Loucy (cell line): ENCODE results near the gene MCC.

Experiments
- H2AFZ ChIP-seq: fragments of 200-600 bp; sonication (generic); 2 replicates; pipeline ENCODE4 v1.6.0; 2016; ENCODE audit warnings: antibody characterized with exemption, mild to moderate bottlenecking, low read length, moderate library complexity
- H3F3A ChIP-seq: fragments of 200-600 bp; 2 replicates; pipeline ENCODE4 v1.6.0; 2016; ENCODE audit warnings: antibody characterized with exemption, low read depth, mild to moderate bottlenecking
- H3K27me3 ChIP-seq: fragments of 200-600 bp; sonication (generic); 2 replicates; pipeline ENCODE4 v1.6.1; 2014; ENCODE audit warnings: low read length, mild to moderate bottlenecking; ENCODE audit not compliant: insufficient read depth, poor library complexity, severe bottlenecking
- H3K36me3 ChIP-seq: fragments of 200-600 bp; sonication (generic); 2 replicates; pipeline ENCODE4 v1.6.1; 2016; ENCODE audit warnings: low read length; ENCODE audit not compliant: insufficient read depth
- H3K4me1 ChIP-seq: fragments of 200-600 bp; sonication (generic); 2 replicates; pipeline ENCODE4 v1.5.1; 2014; ENCODE audit warnings: low read length, mild to moderate bottlenecking; ENCODE audit not compliant: insufficient read depth, poor library complexity, severe bottlenecking
- H3K4me2 ChIP-seq: fragments of 200-600 bp; sonication (generic); 2 replicates; pipeline ENCODE4 v1.6.0; 2014; ENCODE audit warnings: antibody characterized with exemption, low read length, low read depth, mild to moderate bottlenecking; ENCODE audit not compliant: poor library complexity, severe bottlenecking
- H3K4me3 ChIP-seq: fragments of 200-600 bp; sonication (generic); 2 replicates; pipeline ENCODE4 v1.5.1; 2014; ENCODE audit warnings: low read length, mild to moderate bottlenecking, mixed read lengths; ENCODE audit not compliant: poor library complexity, severe bottlenecking
- H3K79me2 ChIP-seq: fragments of 200-600 bp; sonication (generic); 2 replicates; pipeline ENCODE4 v1.6.1; 2014; ENCODE audit warnings: low read length; ENCODE audit not compliant: insufficient read depth
- H3K9ac ChIP-seq: fragments of 200-600 bp; sonication (generic); 2 replicates; pipeline ENCODE4 v1.6.0; 2014; ENCODE audit warnings: mild to moderate bottlenecking, low read depth, low read length, moderate library complexity; ENCODE audit not compliant: poor library complexity, severe bottlenecking
- H3K9me2 ChIP-seq: fragments of 200-600 bp; sonication (generic); replicated peaks from 2 replicates; pipeline ENCODE4 v1.6.1; 2016; ENCODE audit warnings: low read depth, low read length, mixed read lengths
- H3K9me3 ChIP-seq: fragments of 200-600 bp; sonication (generic); 2 replicates; pipeline ENCODE4 v1.6.1; 2014; ENCODE audit warnings: mild to moderate bottlenecking, antibody characterized with exemption, low read length, low read depth; ENCODE audit not compliant: insufficient read depth
- H4K20me1 ChIP-seq: fragments of 200-600 bp; sonication (generic); 2 replicates; pipeline ENCODE4 v1.6.0; 2014; ENCODE audit warnings: antibody characterized with exemption, low read length, mild to moderate bottlenecking; ENCODE audit not compliant: insufficient read depth, poor library complexity, severe bottlenecking
- CTCF ChIP-seq: fragments of 200-600 bp; sonication (generic); conservative IDR thresholded peaks from 2 replicates; pipeline ENCODE4 v1.5.1; 2014; ENCODE audit warnings: mild to moderate bottlenecking, antibody characterized with exemption, low read length
- EZH2phosphoT487 ChIP-seq: fragments of 200-600 bp; IDR thresholded peaks from 2 replicates; pipeline ENCODE4 v1.6.1; 2018; ENCODE audit warnings: antibody characterized with exemption, mild to moderate bottlenecking, moderate library complexity, borderline replicate concordance

MCC gene

DNA sequence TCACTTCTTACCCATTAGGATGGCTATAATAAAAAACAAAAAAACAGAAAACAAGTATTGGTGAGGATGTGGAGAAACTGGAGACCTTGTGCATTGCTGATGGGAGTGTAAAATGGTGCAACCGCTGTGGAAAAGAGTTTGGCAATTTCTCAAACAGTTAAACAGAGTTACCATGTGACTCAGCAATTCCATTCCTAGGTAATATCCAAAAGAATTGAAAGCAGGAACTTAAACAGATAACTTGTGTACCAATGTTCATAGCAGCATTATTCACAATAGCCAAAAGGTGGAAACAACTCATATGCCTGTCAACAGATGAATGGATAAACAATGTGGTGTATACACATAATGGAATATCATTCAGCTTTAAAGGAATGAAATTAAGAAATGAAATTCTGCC is 482.8 kb downstream of the MCC start:
- H3K9me3 ChIP-seq: no peaks in the 10 kb centered on the region
- H3K4me1 ChIP-seq: no peaks in the 10 kb centered on the region
- TF ChIP-seq CTCF (no peak), EZH2phosphoT487 (no peak)
- H3K79me2 ChIP-seq: no peaks in the 10 kb centered on the region
- no peak overlapping the region for H3K4me3 ChIP-seq
- H3K27me3 ChIP-seq: no peaks in the 10 kb centered on the region
- no peak overlapping the region for H3K9ac ChIP-seq
- peaks cover 56% of the 10 kb centered on the region; the same call in 1 of the 2 replicates for H3K36me3 ChIP-seq
- no peak overlapping the region for H2AFZ ChIP-seq
- no peaks in the 10 kb centered on the region for H3F3A ChIP-seq
- no peaks in the 10 kb centered on the region for H3K9me2 ChIP-seq
- H4K20me1 ChIP-seq: no peaks in the 10 kb centered on the region
- H3K4me2 ChIP-seq: no peak overlapping the region

DNA sequence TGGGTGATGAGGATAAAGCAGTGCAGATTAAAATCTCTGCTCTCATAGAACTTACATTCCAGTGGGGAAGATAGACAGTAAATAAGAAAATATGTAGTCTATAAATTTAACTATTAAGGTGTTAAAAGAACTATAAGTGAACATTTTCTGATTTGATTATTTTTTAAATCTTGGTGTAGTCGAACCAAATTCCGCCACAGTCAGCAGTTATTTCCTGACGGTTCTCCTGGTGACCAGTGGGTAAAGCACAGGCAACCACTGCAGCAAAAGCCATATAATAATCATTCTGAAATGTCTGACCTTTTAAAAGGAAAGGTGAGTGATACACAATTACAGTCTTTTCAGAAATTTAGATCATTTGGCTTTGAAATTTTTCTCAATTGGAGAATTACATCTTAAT is 484.5 kb downstream of the MCC start:
- H3K36me3 ChIP-seq: peaks cover 61% of the 10 kb centered on the region; the same call in 1 of the 2 replicates
- no peaks in the 10 kb centered on the region for H4K20me1 ChIP-seq

GRCh38 chr5:113002423-113002822 is 485.8 kb downstream of the MCC start:
- Histone ChIP-seq H4K20me1 (peaks cover 3% of the 10 kb centered on the region), H3K9me2 (no peaks in the 10 kb centered on the region)

More for the DNA sequence above, 484.5 kb downstream of the MCC start:
- H3K9ac ChIP-seq: no peak overlapping the region
- no peaks in the 10 kb centered on the region for H3F3A ChIP-seq
- TF ChIP-seq EZH2phosphoT487: no peak
- no peak for TF ChIP-seq CTCF
- no peaks in the 10 kb centered on the region for H3K4me1 ChIP-seq
- no peak overlapping the region for H2AFZ ChIP-seq
- H3K4me3 ChIP-seq: no peak overlapping the region
- no peaks in the 10 kb centered on the region for H3K27me3 ChIP-seq
- peaks cover 5% of the 10 kb centered on the region; the same call in 1 of the 2 replicates for H3K79me2 ChIP-seq
- no peak overlapping the region for H3K4me2 ChIP-seq
- H3K9me2 ChIP-seq: no peaks in the 10 kb centered on the region
- no peaks in the 10 kb centered on the region for H3K9me3 ChIP-seq

More at GRCh38 chr5:113002423-113002822, 485.8 kb downstream of the MCC start:
- Histone ChIP-seq H3K9me3 (no peaks in the 10 kb centered on the region), H3K4me3 (no peak overlapping the region), H3K9ac (no peak overlapping the region), H3K36me3 (peaks cover 56% of the 10 kb centered on the region; the same call in 1 of the 2 replicates), H3F3A (no peaks in the 10 kb centered on the region), H3K4me1 (no peaks in the 10 kb centered on the region), H3K79me2 (peaks cover 18% of the 10 kb centered on the region), H2AFZ (no peak overlapping the region), H3K27me3 (no peaks in the 10 kb centered on the region), H3K4me2 (no peak overlapping the region)
- TF ChIP-seq EZH2phosphoT487 (no peak), CTCF (no peak)
